Measurements from ENCODE around the gene GNB1L. TPM values are rescaled to one million over a fixed set of nuclear protein-coding genes. Genes with fewer than 3 reads are reported as not detected.

The GNB1L gene
- total and polyA plus RNA-seq, 2 of the 13 experiments (the other 11 are each of a cell fraction or from before 2014, with no cell fraction given), result 2.5 to 7.4 TPM

DNA sequence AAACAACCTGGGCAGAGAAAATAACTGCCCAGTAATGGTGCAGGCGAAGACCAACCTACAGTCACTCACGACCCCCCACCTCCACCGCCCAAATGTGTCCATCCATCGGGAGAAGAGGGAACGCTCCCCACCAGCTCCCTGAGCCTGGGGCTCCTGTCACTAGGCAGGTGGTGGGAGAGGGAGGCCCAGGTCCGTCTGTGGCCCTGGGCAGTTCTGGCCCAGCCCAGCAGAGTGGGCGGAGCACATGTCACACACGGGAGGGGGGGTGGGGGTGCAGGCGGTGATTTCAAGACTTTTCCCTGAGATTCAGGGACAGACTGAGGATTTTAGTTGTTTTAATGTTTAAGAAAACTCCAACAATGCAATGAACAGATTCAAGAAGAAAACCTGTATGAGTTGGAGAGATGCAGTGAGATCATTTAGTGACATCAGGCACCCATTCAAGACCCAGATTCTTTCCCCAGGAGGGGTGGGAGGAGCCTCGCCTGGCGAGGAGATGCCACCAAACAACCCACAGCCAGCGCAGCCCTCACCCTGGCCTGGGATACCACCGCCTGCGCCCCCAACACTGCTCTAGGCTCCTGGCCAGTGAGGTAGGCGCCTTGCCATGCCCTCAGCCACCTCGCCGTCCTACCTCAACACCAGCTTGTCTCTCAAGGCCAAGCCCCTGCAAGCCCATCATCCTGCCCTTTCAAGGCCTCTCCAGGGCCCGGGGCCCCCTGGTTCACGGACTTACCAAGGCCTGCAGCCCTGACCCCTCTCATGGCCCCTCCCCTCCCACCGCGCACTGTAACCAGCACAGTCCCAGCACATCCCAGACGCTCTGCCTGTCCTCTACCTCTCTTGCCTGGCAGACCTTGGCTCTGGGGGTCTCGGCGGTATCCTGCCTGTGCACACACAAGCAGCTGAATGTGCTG is 57.3 kb downstream of the GNB1L start:
- ChIA-PET CTCF (ENCODE audit: low intra/inter-chr PET ratio, low total read pairs) (no interaction called here), POLR2A (no interaction called here)
- Histone ChIP-seq H3K4me1 (ENCODE audit: insufficient read depth, low read length) (no peaks in the 10 kb centered on the region), H3K4me3 (replicated peaks in 1 of 3; ENCODE audit: insufficient read depth in 1 of 3, low read depth in 2 of 3, low read length in 3 of 3) (no peak overlapping the region), H3K27me3 (ENCODE audit: control insufficient read depth in 1 of 2, insufficient read depth in 2 of 2, low read length in 2 of 2) (no peaks in the 10 kb centered on the region), H3K9ac (ENCODE audit: insufficient read depth, low read depth, low read length) (no peak overlapping the region), H3K79me2 (ENCODE audit: insufficient read depth, low read length) (no peaks in the 10 kb centered on the region), H2AFZ (ENCODE audit: low read length) (no peak overlapping the region), H4K20me1 (ENCODE audit: insufficient read depth, low read length) (no peaks in the 10 kb centered on the region), H3K4me2 (ENCODE audit: low read depth, low read length) (no peak overlapping the region), H3K9me3 (ENCODE audit: low read length) (no peaks in the 10 kb centered on the region), H3K27ac (ENCODE audit: extremely low read length, insufficient read depth, low read length) (no peak overlapping the region), H3K36me3 (replicated peaks in 1 of 2; ENCODE audit: control insufficient read depth in 1 of 2, insufficient read depth in 2 of 2, low read length in 2 of 2) (no peaks in the 10 kb centered on the region)
- ATAC-seq (no peak), DNase-seq (ENCODE audit: low spot score) (no peak), FAIRE-seq (no peak)
- TF ChIP-seq, protein P1, sequence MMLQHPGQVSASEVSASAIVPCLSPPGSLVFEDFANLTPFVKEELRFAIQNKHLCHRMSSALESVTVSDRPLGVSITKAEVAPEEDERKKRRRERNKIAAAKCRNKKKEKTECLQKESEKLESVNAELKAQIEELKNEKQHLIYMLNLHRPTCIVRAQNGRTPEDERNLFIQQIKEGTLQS (CRISPR knock-in tag; IDR thresholded peaks at IDR 0.05), result no peak
- TF ChIP-seq SOX13 (IDR thresholded peaks at IDR 0.05) (no peak), SOX13 (CRISPR knock-in tag; conservative IDR thresholded peaks at IDR 0.05 in 1 of 2, IDR thresholded peaks at IDR 0.05 in 1 of 2) (no peak), ZNF430 (CRISPR knock-in tag; IDR thresholded peaks at IDR 0.05) (no peak), HOXA7 (CRISPR knock-in tag; IDR thresholded peaks at IDR 0.05) (no peak), TBX2 (CRISPR knock-in tag; IDR thresholded peaks at IDR 0.05; ENCODE audit: borderline replicate concordance) (no peak), U2AF2 (IDR thresholded peaks at IDR 0.05; ENCODE audit: low read depth, low read length) (no peak), ZSCAN25 (CRISPR knock-in tag; IDR thresholded peaks at IDR 0.05) (no peak), RBFOX2 (IDR thresholded peaks at IDR 0.05; ENCODE audit: low read depth, low read length) (no peak), ZFP37 (CRISPR knock-in tag; IDR thresholded peaks at IDR 0.05; ENCODE audit: borderline replicate concordance) (no peak), GFI1 (CRISPR knock-in tag; IDR thresholded peaks at IDR 0.05; ENCODE audit: borderline replicate concordance) (no peak), ZNF20 (CRISPR knock-in tag; IDR thresholded peaks at IDR 0.05) (no peak), U2AF1 (optimal IDR thresholded peaks at IDR 0.05; ENCODE audit: low read depth, low read length) (no peak)
- TF ChIP-seq, protein P2, sequence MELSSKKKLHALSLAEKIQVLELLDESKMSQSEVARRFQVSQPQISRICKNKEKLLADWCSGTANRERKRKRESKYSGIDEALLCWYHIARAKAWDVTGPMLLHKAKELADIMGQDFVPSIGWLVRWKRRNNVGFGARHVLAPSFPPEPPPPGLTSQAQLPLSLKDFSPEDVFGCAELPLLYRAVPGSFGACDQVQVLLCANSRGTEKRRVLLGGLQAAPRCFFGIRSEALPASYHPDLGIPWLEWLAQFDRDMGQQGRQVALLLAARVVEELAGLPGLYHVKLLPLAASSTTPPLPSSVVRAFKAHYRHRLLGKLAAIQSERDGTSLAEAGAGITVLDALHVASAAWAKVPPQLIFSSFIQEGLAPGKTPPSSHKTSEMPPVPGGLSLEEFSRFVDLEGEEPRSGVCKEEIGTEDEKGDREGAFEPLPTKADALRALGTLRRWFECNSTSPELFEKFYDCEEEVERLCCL (CRISPR knock-in tag; IDR thresholded peaks at IDR 0.05; ENCODE audit: borderline replicate concordance), result no peak
- TF ChIP-seq, protein P3, sequence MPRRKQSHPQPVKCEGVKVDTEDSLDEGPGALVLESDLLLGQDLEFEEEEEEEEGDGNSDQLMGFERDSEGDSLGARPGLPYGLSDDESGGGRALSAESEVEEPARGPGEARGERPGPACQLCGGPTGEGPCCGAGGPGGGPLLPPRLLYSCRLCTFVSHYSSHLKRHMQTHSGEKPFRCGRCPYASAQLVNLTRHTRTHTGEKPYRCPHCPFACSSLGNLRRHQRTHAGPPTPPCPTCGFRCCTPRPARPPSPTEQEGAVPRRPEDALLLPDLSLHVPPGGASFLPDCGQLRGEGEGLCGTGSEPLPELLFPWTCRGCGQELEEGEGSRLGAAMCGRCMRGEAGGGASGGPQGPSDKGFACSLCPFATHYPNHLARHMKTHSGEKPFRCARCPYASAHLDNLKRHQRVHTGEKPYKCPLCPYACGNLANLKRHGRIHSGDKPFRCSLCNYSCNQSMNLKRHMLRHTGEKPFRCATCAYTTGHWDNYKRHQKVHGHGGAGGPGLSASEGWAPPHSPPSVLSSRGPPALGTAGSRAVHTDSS (CRISPR knock-in tag; conservative IDR thresholded peaks at IDR 0.05), result no peak
- 63% methylated on average over 21 of the region's 24 CpGs for WGBS (ENCODE audit: low lambda C conversion rate)
- intact Hi-C loops (cut with micrococcal nuclease; ENCODE audit: unreplicated experiment) (no loop called here), in situ Hi-C loops (cut with HindIII; ENCODE audit: extremely low pct_ligation_motif_present, low pct_unique_long_range_greater_than_20kb) (no loop called here)
- BruUV-seq (replicated peaks), result no TSS peak

Data from HepG2 (cell line).